ENCODE measurements around the gene RPTOR.

Gene RPTOR

GRCh38 chr17:80842456-80843013 lies 297.9 kb downstream of the RPTOR start:
- ATAC-seq = no peak
- TF ChIP-seq ZNF70 (CRISPR knock-in tag; IDR thresholded peaks at IDR 0.05) (no peak), SNAI2 (CRISPR knock-in tag; IDR thresholded peaks at IDR 0.05) (no peak), ARNTL (CRISPR knock-in tag; IDR thresholded peaks at IDR 0.05; ENCODE audit: borderline replicate concordance, low read depth) (no peak), ISL1 (CRISPR knock-in tag; IDR thresholded peaks at IDR 0.05) (no peak), POU6F1 (CRISPR knock-in tag; IDR thresholded peaks at IDR 0.05; ENCODE audit: borderline replicate concordance, low read depth) (no peak), RARB (CRISPR knock-in tag; IDR thresholded peaks at IDR 0.05) (no peak), ZNF8 (CRISPR knock-in tag; IDR thresholded peaks at IDR 0.05) (no peak), CREB5 (CRISPR knock-in tag; IDR thresholded peaks at IDR 0.05; ENCODE audit: low read depth) (no peak), BACH2 (CRISPR knock-in tag; IDR thresholded peaks at IDR 0.05; ENCODE audit: borderline replicate concordance) (no peak)

GRCh38 chr17:80843741-80844156 lies 299.1 kb downstream of the RPTOR start:
- no peak for TF ChIP-seq ZFP3 (CRISPR knock-in tag; IDR thresholded peaks at IDR 0.05)
- no peak for TF ChIP-seq ESRRG (CRISPR knock-in tag; IDR thresholded peaks at IDR 0.05)
- no peak for TF ChIP-seq RARB (CRISPR knock-in tag; IDR thresholded peaks at IDR 0.05)
- no peak for TF ChIP-seq ZNF565 (CRISPR knock-in tag; conservative IDR thresholded peaks at IDR 0.05; ENCODE audit: low read depth)
- TF ChIP-seq ZNF8 (CRISPR knock-in tag; IDR thresholded peaks at IDR 0.05) = no peak
- TF ChIP-seq CSRNP3 (CRISPR knock-in tag; IDR thresholded peaks at IDR 0.05) = no peak
- no peak for TF ChIP-seq ZC3H10 (CRISPR knock-in tag; IDR thresholded peaks at IDR 0.05)
- ATAC-seq = no peak

- no peak for ATAC-seq
Observed at GRCh38 chr17:80844418-80844990, 299.9 kb downstream of the RPTOR start.

GRCh38 chr17:80845069-80845862 lies 300.6 kb downstream of the RPTOR start:
- no peak for TF ChIP-seq OSR1 (CRISPR knock-in tag; IDR thresholded peaks at IDR 0.05)
- TF ChIP-seq ESRRG (CRISPR knock-in tag; IDR thresholded peaks at IDR 0.05) = no peak
- TF ChIP-seq ZC3H10 (CRISPR knock-in tag; IDR thresholded peaks at IDR 0.05) = no peak
- no peak for TF ChIP-seq ISL1 (CRISPR knock-in tag; IDR thresholded peaks at IDR 0.05)
- TF ChIP-seq BACH2 (CRISPR knock-in tag; IDR thresholded peaks at IDR 0.05; ENCODE audit: borderline replicate concordance) = no peak
- TF ChIP-seq POU6F1 (CRISPR knock-in tag; IDR thresholded peaks at IDR 0.05; ENCODE audit: borderline replicate concordance, low read depth) = no peak
- ATAC-seq = no peak

More at GRCh38 chr17:80844418-80844990, 299.9 kb downstream of the RPTOR start:
- TF ChIP-seq RARB (CRISPR knock-in tag; IDR thresholded peaks at IDR 0.05) (no peak), PPARA (CRISPR knock-in tag; IDR thresholded peaks at IDR 0.05; ENCODE audit: borderline replicate concordance) (no peak), ZNF565 (CRISPR knock-in tag; conservative IDR thresholded peaks at IDR 0.05; ENCODE audit: low read depth) (no peak), ZFP30 (CRISPR knock-in tag; IDR thresholded peaks at IDR 0.05) (no peak), SNAI2 (CRISPR knock-in tag; IDR thresholded peaks at IDR 0.05) (no peak), ZC3H10 (CRISPR knock-in tag; IDR thresholded peaks at IDR 0.05) (no peak)

All from SK-N-SH treated with all-trans-retinoic acid at 6 μM for 48 hours (cell line).